Ovary (tissue), 3 donors: ENCODE data around the gene ORC1.

ENCODE experiments used
- CTCF ChIP-seq, 3 donors: fragments of 450-650 bp in 2 of 3; fragments of 200-600 bp in 1 of 3; IDR thresholded peaks; one replicate each; pipeline versions ENCODE4 v1.5.1 to v1.8.0; 2016 to 2022; ENCODE audit warnings: antibody characterized with exemption in 3 of 3, mild to moderate bottlenecking in 1 of 3
- EP300 ChIP-seq: sonication (generic); formaldehyde crosslinking; IDR thresholded peaks from one replicate; pipeline ENCODE4 v1.6.1; 2017; ENCODE audit warnings: antibody characterized with exemption
- donor health status: DM: no; HTN: no; CAD: no.

- TF ChIP-seq CTCF (IDR thresholded peaks at IDR 0.05) = no peak
- no peak for TF ChIP-seq EP300
Measured at GRCh38 chr1:52366517-52366827, 37.8 kb downstream of the ORC1 start.
